ENCODE measurements around the gene PLCXD1.
"Not testable (repeated sequence)": the region's sequence is repeated elsewhere in the genome, so short reads cannot be mapped to it uniquely, and the experiment has no call there.

PLCXD1 gene

GRCh38 chrX:292900-293897, 12.0 kb downstream of the PLCXD1 start:
- no peak for DNase-seq (ENCODE audit: low spot score)

DNA sequence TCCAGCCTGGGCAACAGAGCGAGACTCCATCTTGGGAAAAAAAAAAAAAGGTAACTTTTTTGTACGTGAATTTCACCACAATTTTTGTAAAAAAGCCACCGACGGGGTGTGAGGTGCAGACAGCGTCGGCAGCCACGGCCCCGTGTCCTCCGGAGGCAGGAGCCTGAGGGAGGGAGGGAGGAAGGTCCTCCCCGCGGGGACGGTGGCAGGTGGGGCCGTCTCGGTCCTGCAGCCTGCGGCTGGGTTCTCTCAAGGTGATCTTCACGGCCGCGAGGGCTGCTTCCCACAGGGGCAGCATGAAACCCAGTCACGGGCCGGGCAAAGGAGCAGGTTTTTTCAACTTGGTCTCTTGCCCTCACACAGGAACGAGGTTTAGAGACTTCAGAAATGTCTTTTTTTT, 14.0 kb downstream of the PLCXD1 start:
- DNase-seq (ENCODE audit: low spot score) = no peak

DNA sequence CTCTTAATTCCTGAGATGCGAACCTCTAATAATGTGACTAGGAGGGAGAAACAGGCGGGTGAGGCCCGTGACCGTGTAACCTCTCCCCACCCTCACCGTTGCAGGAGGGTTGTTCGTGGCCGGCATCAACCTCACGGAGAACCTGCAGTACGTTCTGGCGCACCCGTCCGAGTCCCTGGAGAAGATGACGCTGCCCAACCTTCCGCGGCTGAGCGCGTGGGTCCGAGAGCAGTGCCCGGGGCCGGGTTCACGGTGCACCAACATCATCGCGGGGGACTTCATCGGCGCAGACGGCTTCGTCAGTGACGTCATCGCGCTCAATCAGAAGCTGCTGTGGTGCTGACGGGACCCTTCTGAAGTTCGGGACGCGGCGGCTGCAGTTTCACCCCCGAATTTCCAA, 17.8 kb downstream of the PLCXD1 start:
- DNase-seq (ENCODE audit: low spot score) = no peak

- DNase-seq (ENCODE audit: low spot score) = no peak
Measured at GRCh38 chrX:300334-300733, 19.2 kb downstream of the PLCXD1 start.

DNA sequence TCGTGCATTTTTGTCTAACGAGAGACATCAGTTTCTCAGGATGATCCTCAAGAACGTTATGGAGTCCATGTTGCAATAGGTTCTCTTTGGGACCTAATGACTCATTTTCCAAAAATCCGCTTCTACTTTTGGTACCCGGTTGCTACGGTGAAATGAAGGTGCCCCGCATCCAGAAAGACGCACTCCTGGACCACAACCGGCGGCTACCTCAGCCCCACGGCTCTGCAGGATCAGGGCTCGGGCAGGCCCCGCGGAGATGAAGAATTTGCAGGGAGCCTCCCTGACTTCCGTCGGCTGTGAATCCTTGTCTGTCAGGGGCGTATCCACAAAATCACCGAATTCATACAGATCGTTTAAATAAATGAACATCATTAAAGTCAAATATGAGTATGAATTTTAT, 21.8 kb downstream of the PLCXD1 start:
- DNase-seq (ENCODE audit: low spot score) = no peak

DNA sequence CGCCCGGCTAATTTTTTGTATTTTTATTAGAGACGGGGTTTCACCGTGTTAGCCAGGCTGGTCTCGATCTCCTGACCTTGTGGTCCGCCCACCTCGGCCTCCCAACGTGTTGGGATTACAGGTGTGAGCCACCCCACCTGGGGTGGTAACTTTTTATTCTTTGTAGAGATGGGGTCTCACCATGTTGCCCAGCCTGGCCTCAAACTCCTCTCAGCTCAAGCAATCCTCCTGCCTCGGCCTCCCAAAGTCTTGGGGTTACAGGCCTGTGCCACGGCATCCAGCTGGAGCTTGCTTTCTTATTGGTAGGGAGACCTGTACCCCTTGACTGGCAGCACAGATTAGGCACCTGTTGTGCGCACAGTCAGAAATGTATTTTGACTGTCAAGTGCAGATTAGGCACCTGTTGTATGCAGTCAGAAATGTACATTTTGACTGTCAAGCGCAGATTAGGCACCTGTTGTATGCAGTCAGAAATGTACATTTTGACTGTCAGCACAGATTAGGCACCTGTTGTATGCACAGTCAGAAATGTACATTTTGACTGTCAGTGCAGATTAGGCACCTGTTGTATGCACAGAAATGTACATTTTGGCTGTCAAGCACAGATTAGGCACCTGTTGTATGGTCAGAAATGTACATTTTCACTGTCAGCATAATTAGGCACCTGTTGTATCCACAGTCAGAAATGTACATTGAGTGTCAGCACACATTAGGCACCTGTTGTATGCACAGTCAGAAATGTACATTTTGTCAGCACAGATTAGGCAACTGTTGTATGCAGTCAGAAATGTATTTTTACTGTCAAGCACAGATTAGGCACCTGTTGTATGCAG, 24.8 kb downstream of the PLCXD1 start:
- not testable (repeated sequence) for DNase-seq (ENCODE audit: low spot score)

- not testable (repeated sequence) for DNase-seq (ENCODE audit: low spot score)
Measured at GRCh38 chrX:306614-307251, 25.6 kb downstream of the PLCXD1 start.

GRCh38 chrX:307261-308111, 26.3 kb downstream of the PLCXD1 start:
- DNase-seq (ENCODE audit: low spot score) = no peak

DNA sequence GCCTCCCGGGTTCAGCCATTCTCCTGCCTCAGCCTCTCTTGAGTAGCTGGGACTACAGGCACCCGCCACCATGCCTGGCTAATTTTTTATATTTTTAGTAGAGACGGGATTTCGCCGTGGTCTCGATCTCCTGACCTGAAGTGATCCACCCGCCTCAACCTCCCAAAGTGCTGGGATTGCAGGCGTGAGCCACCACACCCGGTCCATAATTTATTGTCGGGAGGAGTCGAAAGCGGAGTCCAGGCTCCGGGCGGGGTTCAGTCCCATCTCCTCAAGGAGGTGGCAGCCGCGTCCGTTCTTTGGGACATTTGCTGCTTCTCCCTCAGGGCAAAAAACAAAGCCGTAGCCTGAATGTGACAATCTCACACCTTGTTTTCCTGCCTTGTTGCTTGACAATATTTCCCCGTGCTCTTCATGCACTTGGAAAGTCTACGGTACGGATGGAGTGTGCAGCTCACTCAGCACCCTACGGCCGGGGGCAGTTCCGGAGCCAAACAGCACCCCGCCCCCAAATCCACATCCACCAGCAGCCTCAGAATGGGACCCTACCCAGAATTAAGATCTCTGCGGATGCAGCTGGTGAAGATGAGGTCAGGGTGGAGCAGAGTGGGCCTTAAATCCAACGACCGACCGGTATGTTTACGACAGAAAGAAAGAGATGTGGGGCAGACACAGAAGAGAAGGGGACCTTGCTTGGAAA, 27.8 kb downstream of the PLCXD1 start:
- no peak for DNase-seq (ENCODE audit: low spot score)

- DNase-seq (ENCODE audit: low spot score) = no peak
Measured at GRCh38 chrX:310621-311155, 29.5 kb downstream of the PLCXD1 start.

DNA sequence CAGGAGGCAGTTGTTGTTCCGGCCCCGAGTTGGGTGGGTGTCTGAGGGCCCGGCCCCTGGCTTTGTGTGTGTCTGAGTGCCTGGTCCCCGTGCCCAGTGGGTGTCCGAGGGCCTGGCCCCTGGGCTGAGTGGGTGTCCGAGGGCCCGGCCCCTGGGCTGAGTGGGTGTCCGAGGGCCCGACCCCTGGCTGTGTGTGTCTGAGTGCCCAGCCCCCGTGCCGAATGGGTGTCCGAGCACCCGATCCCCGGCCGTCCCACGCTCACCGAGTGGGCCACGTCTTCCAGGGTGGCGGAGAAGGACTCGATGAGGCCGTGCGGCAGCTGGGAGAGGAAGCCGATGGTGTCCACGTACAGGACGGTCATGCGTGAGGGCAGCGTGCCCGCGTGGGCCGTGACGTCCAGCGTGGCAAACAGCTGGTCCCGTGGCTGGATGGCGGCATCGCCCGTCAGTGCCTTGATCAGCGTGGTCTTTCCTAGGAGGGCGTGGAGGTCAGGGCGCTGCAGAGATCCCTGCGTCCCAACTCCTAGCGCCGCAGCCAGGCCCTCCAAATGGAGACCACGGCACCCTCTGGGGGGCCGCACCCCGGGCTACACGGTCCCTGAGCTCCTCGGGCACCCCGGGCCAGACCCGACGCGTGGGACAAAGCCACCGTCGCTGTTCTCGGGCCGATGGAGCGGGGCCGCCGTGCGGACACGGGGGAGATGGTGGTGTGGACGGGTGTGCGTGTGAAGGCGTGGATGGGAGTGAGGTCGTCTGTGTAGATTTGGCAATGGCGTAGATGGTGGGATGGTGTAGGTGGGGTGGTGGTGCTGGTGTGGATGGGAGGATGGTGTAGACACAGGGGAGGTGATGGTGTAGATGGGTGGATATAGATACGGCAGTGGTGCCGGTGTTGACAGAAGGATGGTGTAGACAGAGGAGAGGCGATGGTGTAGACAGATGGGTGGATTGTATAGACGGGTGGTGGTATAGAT, 30.3 kb downstream of the PLCXD1 start:
- DNase-seq (ENCODE audit: low spot score) = no peak

- no peak for DNase-seq (ENCODE audit: low spot score)
Measured at GRCh38 chrX:312621-313331, 31.6 kb downstream of the PLCXD1 start.

DNA sequence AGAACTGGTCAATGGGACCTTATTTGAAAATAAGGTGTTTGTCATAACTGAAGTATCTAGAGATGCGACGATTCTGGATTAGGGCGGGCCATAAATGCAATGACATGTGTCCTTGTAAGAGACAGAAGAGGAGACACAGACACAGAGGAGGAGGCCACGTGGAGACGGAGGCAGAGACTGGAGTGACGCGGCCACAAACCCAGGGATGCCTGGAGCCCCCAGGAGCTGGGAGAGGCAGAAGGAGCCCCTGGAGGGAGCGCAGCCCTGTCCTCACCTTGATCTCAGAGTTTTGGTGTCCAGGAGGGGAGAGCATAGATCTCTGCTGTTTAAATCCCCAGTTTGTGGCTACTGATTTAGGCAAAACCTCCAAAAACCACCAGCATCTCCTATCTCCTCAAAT, 32.4 kb downstream of the PLCXD1 start:
- DNase-seq (ENCODE audit: low spot score) = no peak

DNA sequence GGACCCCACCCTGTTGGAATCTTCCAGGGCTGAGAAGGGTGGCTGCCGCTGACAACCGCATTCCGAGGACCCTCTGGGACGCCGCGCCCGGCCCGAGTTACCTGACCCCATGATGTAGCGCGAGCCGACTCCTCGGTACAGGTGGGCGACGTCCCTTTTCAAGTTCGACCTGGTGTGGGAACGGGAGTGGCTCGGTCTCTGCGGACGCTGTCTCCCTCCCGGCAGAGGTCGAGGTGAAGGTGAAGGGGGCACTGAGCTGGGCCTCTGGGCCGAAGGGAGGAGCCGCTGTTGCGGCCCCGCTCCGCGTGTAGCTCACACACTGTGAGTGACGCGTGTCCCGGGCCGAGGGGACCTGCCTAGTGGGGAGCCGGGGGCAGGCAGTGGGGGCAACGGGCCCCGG, 32.9 kb downstream of the PLCXD1 start:
- DNase-seq (ENCODE audit: low spot score) = no peak

DNA sequence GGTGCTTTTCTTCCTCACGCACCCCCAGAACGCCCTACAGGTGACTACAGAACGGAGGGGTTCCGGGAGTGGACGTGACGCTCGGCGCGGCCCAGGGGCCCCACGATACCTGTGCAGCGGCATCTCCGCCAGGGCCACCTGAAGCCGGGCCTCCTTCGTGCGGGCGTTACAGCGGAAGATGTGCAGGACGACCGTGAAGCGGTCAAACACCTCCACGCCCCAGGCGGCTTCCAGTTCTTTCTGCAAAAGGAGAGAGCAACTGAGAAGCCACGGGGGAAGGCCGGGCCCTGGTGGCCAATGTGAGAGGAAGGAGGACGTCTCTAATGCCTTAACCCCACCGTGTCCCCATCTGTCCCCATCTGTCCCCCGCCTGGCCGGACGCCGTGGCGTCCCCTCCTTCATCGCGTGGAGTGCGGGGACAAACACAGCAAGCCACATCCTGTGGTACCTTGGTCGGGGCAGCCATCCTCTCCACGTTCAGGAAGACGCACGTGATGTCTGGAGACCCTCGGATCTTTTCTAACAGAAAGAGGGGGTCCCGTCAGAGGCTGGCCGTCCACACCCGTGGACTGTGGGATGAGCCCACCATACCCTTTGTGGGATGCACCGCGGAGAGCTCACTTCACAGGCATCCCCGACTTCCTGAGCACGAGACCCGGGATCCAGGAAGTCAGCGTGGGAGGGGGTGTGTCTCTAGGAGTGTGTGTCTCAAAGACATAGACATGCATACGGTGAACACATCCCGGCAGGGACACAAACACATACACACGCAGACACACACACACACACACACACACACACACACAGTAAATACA, 33.8 kb downstream of the PLCXD1 start:
- DNase-seq (ENCODE audit: low spot score) = no peak

- no peak for DNase-seq (ENCODE audit: low spot score)
Measured at GRCh38 chrX:316351-317325, 35.5 kb downstream of the PLCXD1 start.

Measured in iPS-NIHi11 (cell line).